PFSK-1 (cell line): ENCODE data around the gene UVSSA.

Experiments used
- FOXP2 ChIP-seq: optimal IDR thresholded peaks from 2 replicates; pipeline ENCODE3; 2011; ENCODE audit warnings: borderline replicate concordance, control low read depth, inconsistent platforms; ENCODE audit not compliant: insufficient read depth; ENCODE audit errors: extremely low read length, extremely low read depth
- POLR2AphosphoS5 ChIP-seq: IDR thresholded peaks from 2 replicates; pipeline ENCODE4 v1.6.1; 2012; ENCODE audit warnings: low read depth, mild to moderate bottlenecking, control low read depth, low read length, moderate library complexity
- SIN3A ChIP-seq: IDR thresholded peaks from 2 replicates; pipeline ENCODE4 v1.6.1; 2012; ENCODE audit warnings: mild to moderate bottlenecking, low read length, moderate library complexity, borderline replicate concordance; ENCODE audit not compliant: insufficient read depth
- TAF1 ChIP-seq: IDR thresholded peaks from 2 replicates; pipeline ENCODE4 v1.6.1; 2012; ENCODE audit warnings: low read length, control low read depth, borderline replicate concordance; ENCODE audit not compliant: insufficient read depth
- TF ChIP-seq, protein P1 (sequence below), 2 experiments: IDR thresholded peaks; 2 replicates each; pipeline versions ENCODE4 v1.6.1 to v1.8.0; 2011 to 2012; ENCODE audit warnings: low read depth in 2 of 2, low read length in 2 of 2, control low read depth in 1 of 2, inconsistent platforms in 1 of 2, mild to moderate bottlenecking in 1 of 2, moderate library complexity in 1 of 2; ENCODE audit not compliant: insufficient read depth in 1 of 2

UVSSA gene

DNA sequence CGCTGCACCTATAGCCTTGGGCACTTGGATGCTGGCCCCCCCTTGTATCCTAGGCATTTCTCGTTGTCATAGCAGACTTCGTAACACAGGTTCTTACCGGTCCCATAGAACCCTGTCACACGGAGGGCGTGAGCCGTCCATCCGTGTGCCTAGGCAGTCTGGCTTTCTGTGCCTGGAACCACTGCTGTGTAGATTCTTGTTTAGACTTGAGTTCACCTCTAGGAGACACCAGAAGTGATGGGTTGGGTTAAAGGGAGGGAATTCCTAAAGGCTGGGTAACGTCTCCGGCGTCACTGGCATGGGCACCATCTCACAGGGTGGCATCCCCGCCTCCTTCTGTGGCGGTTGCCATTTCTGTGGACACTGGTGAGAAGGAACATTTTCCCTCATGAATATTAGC is 72.7 kb downstream of the UVSSA start:
- TF ChIP-seq, protein P1, sequence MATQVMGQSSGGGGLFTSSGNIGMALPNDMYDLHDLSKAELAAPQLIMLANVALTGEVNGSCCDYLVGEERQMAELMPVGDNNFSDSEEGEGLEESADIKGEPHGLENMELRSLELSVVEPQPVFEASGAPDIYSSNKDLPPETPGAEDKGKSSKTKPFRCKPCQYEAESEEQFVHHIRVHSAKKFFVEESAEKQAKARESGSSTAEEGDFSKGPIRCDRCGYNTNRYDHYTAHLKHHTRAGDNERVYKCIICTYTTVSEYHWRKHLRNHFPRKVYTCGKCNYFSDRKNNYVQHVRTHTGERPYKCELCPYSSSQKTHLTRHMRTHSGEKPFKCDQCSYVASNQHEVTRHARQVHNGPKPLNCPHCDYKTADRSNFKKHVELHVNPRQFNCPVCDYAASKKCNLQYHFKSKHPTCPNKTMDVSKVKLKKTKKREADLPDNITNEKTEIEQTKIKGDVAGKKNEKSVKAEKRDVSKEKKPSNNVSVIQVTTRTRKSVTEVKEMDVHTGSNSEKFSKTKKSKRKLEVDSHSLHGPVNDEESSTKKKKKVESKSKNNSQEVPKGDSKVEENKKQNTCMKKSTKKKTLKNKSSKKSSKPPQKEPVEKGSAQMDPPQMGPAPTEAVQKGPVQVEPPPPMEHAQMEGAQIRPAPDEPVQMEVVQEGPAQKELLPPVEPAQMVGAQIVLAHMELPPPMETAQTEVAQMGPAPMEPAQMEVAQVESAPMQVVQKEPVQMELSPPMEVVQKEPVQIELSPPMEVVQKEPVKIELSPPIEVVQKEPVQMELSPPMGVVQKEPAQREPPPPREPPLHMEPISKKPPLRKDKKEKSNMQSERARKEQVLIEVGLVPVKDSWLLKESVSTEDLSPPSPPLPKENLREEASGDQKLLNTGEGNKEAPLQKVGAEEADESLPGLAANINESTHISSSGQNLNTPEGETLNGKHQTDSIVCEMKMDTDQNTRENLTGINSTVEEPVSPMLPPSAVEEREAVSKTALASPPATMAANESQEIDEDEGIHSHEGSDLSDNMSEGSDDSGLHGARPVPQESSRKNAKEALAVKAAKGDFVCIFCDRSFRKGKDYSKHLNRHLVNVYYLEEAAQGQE (IDR thresholded peaks at IDR 0.05; ENCODE audit: insufficient read depth in 1 of 2, low read depth in 2 of 2, low read length in 2 of 2) = no peak
- TF ChIP-seq POLR2AphosphoS5 (no peak), TAF1 (no peak), FOXP2 (no peak)

DNA sequence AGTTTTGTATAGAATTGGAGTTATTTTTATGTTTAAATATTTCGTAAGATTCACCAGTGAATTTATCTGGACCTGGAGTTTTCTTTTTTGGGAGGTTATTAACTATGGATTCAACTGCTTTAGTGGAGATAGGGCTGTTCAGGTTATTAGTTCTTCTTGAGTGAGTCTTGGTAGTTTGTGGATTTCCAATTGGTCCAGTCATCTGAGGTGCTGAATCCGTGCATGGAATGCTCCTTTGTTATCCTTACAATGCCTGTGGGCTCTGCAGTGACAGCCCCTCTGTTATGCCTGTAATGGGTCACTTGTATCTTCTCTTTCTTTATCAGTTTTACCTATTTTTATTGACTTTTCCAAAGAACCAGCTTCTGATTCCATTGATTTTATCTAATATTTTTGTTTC is 74.6 kb downstream of the UVSSA start:
- TF ChIP-seq, protein P1 (IDR thresholded peaks at IDR 0.05; ENCODE audit: insufficient read depth in 1 of 2, low read depth in 2 of 2, low read length in 2 of 2) = peak in 1 of 2 experiments; percentile 65; a peak in 1 of 4 replicates
- TF ChIP-seq FOXP2 = no peak
- no peak for TF ChIP-seq SIN3A
- TF ChIP-seq POLR2AphosphoS5 = no peak
- no peak for TF ChIP-seq TAF1

DNA sequence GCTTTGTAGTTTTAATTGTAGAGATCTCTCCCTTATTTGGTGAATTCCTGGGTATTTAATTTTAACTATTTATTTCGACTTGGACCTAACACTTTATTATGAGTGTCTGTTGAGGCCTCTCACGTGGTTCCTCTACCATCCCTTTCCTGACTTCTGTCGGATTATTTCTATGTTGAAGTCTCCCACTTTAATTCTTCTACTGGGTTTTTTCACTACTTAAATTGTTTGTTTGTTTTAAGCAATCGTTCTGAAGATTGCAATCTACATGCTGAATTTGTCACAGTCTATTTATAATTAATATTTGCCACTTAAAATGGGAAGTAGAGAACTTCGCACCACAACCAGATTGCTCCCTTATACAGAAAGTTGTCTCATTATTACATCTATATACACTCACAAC is 80.0 kb downstream of the UVSSA start:
- TF ChIP-seq FOXP2 (no peak), TAF1 (no peak), SIN3A (no peak), POLR2AphosphoS5 (no peak)
- TF ChIP-seq, protein P1 (IDR thresholded peaks at IDR 0.05; ENCODE audit: insufficient read depth in 1 of 2, low read depth in 2 of 2, low read length in 2 of 2) = no peak
